ENCODE results near the gene ZNF276.
"Not testable (repeated sequence)": the region's sequence is repeated elsewhere in the genome, so short reads cannot be mapped to it uniquely, and the experiment has no call there.

The ZNF276 gene

DNA sequence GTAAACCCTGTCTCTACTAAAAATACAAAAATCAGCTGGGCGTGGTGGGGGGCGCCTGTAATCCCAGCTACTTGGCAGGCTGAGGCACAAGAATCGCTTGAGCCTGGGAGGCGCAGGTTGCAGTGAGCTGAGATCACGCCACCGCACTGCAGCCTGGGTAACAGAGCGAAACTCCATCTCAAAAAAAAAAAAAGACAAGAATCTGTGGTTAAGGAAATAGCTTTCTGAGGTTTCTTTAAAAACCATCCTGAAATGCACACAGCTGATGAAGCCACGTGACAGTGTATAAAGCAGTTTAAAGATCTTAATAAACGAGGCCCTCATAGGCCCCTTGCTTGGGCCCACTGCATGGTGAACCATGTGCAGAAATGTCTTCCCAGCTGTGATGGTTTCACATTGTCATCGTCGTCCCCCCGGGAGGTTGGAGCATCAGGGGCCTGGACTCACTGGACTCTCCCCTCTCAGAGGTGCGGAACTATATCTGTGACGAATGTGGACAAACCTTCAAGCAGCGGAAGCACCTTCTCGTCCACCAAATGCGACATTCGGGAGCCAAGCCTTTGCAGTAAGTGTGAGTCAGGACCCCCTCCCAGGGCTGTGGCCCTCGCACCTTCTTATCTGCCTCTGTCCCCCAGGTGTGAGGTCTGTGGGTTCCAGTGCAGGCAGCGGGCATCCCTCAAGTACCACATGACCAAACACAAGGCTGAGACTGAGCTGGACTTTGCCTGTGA is 16.2 kb downstream of the ZNF276 start:
- no peak for DNase-seq

DNA sequence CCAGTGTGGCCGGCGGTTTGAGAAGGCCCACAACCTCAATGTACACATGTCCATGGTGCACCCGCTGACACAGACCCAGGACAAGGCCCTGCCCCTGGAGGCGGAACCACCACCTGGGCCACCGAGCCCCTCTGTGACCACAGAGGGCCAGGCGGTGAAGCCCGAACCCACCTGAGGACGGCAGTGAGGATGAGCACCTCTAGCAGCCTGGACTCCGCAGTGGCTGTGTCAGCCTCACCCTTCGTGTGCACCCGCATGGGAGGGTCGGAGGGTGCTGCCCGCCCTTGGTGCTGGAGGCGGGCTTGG is 16.7 kb downstream of the ZNF276 start:
- DNase-seq: no peak

DNA sequence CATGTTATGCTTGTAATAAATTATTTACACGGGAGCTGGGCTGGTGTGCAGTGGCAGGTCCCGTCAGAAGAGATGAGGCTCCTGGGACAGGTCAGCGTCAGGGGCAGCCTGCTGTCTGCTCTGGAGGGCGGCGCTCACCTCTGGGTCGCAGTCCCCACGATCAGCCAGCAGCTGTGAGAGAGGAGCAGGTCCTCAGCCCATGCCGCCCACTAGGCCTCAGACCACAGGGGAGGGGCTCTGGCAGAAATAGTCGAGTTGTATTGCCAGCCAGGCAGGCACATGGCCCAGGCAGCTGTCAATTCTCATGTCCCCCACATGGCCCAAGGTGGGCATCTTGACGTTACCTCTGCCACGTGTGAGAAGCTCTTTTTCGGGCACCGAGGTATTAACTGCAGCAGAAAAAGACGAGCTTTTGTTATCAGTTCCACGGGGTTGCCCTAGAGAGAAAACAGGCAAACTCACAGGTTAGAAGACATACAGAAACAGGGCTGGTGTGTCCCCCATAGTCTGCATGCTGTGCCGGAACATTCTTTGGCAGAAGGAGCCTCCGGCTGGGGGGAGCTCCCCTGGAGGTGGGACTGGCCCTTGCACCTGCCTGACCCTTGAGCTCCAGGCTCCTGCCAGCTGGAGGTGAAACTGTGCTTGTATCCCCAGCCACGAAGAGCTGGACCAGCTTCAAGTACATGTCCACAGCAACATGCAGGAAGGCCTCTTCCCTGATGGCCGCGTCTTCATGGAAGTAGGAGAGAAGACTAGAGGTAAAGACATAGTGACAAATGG is 17.4 kb downstream of the ZNF276 start:
- DNase-seq: no peak

DNA sequence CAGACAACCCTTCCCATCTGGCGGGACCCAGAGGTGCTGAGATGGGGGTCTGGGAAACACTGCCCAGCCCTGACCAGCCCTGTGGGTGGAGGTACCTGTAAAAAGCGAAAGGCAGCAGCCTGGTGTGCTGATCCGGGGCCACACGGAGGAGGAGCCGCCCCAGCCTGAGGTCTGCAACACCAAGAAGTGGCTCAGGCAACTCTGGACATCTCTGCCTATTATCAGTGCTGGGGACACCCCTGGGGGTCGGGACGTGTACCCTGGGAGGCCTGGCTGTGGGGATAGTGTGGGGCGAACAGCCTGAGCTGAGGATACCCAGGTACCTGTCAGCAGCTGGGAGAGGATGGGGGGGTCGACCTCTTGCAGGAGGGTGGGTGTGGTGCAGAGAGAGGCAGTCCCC is 18.0 kb downstream of the ZNF276 start:
- no peak for DNase-seq

DNA sequence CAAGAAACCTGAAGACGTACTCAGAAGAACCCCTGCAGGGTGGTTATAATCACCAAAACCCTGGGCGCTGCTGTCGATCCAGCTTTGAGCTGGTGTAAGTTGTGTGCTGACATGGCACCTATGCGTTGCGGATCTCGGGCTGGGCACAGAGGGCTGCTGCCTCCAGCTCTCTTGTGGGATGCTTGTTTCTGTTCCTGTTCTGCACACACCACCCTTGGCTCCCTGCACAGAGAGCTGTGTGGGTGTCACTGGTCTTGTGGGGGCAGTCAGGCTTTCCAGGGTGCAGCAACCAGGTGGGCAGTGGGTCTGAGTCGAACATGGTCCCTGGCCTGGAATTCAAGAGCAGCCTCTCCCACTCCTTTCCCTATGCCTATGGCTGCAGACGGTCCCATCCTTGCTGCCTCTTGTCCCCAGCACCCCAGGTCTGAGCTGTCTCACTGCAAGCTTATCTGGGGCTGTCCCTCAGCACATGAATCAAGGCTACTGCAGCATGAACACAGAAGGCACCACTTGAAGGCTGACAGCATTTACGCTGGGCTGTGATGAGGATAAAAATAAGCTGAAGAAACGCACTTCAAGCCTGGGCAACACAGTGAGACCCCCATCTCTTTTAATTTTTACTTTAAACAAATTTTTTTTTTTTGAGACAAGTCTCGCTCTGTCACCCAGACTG is 20.1 kb downstream of the ZNF276 start:
- no peak for DNase-seq

DNA sequence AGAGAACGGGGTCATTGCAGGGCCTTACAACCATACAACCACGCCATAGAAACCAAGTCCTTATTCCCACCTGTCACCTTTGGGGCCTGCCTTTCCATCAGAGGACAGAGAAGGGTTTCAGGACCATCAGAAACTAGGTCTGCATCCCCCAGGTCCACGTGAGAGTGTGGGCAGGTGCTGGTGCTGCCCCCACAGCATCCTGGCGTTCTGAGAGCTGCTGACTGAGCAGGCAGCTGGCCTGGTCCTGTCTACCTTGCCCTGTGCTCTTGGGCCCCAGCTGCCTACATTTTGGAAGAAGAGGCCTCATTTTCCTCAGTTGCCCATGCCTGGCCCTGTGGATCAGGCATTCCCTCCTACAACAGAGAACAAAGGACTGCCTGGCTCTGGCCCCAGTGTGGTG is 21.6 kb downstream of the ZNF276 start:
- DNase-seq: no peak

DNA sequence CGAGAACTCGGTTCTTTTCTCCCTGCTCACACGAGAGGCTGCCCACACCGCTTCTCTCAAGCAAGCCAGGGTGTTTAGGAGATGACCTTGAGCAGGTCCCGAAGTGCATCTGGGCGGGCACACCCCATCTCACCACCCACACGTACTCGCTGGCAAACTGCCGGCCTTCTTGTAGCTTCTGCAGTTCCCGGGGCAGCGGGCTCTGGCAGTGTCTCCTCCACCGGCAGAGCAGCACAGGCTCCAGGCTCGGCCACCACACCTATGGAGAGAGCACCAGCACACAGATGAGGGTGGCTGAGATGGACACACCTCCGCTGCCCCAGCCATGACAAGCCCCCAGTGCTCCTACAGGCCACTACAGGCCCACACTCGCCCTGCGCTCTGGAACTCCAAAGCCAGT is 23.5 kb downstream of the ZNF276 start:
- no peak for DNase-seq

DNA sequence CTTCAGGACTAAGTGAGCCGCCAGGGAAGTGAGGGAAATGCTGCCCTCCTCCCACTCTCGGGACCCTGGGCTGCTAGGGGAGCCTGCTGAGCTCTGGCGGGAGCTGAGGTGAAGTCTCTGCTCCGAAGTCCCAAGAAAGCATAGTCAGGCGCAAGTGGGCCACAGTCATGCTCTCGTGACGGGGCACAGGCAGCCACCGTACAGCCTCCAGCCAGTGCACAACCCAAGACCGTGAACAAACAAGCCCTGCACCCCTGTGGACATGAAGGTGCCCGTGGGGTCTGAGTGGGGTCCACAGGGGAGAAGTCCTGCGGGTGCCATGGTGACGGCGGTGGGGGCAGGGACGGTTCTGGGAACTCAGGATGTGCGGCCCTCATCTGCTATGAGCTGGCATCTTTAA is 24.7 kb downstream of the ZNF276 start:
- no peak for DNase-seq

DNA sequence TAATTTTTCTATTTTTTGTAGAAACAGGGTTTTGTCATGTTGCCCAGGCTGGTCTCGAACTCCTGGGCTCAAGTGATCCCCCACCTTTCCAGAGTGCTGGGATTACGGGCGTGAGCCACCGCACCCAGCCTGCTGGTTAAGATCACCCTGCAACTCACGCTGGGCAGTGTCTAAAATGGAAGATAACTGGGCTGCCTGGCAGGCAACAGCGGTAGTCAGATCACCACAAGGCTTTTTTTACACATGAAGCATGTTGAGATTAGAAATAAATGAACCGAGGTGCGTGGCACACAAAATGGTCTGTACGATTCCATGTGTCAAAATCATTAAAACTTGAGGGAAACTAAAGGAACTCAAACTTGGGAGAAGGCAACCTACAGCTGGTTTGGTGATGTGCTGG is 26.7 kb downstream of the ZNF276 start:
- DNase-seq: no peak

DNA sequence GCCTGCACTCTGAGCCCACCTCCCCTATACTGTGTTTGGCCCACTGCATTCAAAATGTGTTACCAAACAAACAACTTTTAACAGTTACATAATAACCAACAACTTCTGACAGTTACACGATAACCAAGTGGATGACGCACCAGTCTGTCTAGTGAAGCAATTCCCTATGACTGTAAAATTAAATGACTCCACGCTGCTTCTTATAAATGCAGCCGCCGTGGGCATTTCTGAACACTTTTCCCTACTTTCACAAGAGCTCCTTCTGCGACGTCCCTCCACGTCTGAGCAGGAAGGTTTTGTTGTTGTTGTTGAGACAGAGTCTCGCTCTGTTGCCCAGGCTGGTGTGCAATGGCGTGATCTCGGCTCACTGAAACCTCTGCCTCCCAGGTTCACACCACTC is 27.6 kb downstream of the ZNF276 start:
- DNase-seq: no peak

DNA sequence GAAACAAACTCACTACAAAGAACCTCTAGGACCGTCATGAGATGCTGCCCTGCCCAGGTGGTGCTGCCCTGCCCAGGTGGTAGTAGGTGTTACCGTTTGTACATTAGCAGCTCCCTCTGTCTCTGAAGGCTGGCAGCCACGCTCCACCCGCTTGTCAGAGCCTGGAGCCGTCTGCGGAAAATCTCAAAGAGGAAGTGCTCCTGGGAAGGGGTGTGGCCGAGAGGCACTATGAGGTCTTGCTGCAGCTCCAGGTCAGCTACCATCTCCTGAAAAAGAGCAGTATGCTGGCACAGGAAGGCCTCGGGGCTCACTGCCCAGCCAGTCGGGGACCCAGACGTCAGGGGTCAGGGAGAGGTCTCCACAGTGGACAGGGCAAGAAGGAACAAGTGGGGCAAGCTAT is 28.3 kb downstream of the ZNF276 start:
- no peak for DNase-seq

DNA sequence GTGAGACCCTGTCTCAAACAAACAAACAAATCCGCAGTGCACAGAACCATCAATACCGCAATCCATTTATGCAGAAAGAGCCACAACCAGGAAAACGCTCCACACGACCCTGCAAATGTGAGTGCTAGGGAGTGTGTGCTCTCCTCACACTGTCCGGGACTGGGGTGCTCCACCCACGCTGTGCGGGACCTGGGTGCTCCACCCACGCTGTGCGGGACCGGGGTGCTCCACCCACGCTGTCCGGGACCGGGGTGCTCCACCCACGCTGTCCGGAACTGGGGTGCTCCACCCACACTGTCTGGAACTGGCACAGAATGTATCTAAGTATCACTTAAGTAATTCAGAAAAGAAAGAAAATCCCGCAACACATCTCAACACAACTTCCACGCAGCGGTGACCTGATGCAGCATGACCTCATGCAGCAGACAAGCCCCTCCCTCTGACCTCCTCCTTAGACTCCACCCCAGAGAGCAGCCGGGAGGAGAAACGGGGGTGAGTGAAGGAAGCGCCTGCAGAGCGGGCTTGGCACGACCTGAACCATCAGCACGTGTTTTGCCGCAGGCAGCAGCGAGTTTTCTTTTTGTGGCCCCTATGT is 38.5 kb downstream of the ZNF276 start:
- DNase-seq: no peak

DNA sequence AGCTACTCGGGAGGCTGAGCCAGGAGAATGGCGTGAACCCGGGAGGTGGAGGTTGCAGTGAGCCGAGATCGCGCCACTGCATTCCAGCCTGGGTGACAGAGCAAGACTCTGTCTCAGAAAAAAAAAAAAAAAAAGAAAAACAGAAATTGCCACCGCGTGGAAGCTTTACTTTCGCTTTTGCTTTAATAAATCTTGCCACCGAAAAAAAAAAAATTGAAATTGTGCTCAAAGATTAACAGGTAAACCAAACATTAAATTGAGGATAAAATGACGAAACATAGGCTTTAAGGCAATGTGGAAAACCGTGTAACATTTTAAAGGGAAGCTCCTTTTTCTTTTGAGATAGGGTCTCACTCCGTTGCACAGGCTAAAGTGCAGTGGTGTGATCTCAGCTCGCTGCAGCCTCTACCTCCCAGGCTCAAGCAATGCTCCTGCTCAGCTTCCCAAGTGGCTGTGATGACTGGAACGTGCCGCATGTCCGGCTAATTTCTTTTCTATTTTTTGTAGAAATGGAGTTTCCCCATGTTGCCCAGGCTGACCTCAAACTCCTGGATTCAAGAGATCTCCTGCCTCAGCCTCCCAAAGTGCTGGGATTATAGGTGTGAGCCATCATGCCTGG is 40.1 kb downstream of the ZNF276 start:
- DNase-seq: no peak

DNA sequence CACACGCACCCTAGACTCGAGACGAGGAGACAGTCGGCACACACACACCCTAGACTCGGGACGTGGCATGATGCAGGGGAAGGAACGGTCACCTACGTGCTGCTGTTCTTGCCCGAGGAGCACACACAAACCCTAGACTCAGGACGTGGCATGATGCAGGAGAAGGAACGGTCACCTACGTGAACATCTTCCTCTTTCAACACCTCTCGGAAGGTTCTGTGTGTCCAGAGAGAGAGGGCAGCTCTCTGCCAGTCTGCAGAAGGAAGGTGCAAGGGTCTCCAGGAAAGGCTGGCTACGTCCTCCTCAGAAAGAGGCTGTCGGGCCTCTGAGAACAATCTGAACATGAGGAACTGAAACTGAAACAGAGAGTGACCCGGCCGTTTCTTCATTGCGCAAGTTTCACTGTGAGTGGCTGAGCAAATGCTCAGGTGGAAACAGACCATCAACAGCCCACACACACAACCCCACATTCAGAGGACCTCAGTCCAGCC is 43.4 kb downstream of the ZNF276 start:
- no peak for DNase-seq

DNA sequence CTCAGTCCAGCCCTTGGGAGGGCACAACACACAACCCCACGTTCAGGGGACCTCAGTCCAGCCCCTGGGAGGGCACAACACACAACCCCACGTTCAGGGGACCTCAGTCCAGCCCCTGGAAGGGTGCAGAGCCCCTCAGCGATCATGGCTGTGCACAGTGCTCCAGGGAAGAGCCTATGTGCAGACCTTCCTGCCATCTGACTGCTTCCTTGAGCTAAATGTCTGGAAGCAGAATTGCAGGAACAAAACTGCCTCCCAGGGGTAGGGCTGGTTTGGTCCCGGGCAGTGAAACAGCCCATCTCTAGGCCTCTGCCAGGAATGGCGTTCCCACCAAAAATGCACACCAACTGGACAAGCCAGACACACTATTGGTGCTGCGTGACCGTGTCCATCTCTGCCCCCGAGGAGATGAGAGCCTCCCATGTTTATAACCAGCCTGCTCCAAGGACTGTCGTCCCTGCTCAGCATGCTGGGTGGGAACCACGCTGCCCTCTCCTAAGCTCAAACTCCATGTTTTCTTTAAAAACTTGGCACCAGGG is 44.0 kb downstream of the ZNF276 start:
- DNase-seq: no peak

DNA sequence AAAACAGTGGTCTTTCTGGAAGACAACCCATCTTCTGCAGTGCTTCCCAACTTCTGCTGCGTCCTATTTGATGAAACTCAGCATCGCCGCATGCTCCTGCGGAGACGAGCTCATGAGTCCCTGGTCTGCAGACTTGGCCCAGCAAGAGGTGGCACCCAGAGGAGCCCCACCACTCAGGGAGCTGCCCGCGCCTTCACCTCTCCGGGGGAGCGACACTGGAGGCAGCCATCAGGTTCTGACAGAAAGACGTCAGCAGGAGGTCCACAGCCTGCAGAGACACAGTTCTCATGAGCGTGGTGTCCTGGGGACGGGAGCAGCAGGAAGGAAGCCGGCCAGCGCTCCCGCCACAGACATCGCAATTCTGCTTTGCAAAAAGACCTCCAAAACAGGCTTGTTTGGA is 49.0 kb downstream of the ZNF276 start:
- no peak for DNase-seq

DNA sequence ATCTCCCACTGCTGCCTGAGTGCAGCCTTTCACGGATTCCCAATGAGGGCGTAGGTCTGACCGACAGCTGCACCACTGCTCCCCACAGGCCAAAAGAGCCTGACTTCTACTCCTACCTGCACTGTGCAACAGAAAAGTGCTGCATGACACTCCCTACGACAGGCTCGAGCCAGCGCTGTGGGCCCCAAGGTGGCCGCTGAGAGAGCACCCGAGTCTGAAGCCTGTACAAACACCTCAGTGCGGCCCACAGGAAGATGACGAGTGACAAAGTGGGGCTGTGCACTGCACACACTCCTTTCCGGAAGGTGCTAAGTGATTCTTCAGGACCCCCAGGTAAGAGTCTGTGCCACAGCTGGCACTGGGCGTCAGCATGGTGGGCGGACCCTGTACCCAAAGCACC is 53.9 kb downstream of the ZNF276 start:
- DNase-seq: no peak

DNA sequence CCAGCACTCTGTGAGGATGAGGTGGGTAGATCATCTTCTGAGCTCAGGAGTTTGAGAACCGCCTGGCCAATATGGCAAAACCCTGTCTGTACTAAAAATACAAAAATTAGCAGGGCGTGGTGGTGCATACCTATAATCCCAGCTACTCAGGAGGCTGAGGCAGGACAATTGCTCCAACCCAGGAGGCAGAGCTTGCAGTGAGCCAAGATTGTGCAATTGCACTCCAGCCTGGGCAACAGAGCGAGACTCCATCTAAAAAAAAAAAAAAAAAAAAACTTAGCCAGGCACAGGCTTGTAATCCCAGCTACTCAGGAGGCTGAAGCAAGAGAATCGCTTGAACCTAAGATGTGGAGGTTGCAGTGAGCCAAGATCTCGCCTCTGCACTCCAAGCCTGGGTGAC is 56.9 kb downstream of the ZNF276 start:
- DNase-seq: not testable (repeated sequence)

DNA sequence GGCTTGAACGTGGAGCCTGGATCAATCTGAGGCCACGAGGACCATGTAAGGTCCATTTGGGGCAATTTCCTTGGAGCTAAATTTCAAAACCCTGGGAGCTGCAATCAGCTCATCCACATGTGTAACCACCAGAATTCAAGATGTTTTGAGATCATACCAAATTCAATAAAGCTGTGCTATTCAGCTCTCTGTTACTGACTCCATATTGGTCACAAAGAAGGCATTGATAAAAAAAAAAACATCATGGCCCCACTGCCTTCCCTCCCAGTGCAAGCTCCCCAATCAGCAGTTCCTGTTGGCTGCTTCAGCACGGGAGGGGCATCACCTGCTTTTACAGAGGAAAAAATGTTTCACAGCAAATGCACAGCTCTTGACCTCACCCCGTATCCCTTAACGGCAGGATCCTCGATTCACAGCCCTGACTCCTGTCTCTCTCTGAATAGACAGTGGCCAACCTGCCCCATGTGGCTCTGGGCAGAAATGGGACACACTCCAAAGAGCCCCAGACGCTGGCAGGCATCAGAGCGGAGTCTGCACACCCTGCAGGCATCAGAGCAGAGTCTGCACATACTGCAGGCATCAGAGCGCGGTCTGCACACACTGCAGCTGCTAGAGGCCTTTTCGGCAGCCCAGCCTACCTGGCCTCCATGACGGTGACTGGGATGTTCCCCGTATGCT is 58.0 kb downstream of the ZNF276 start:
- no peak for DNase-seq

DNA sequence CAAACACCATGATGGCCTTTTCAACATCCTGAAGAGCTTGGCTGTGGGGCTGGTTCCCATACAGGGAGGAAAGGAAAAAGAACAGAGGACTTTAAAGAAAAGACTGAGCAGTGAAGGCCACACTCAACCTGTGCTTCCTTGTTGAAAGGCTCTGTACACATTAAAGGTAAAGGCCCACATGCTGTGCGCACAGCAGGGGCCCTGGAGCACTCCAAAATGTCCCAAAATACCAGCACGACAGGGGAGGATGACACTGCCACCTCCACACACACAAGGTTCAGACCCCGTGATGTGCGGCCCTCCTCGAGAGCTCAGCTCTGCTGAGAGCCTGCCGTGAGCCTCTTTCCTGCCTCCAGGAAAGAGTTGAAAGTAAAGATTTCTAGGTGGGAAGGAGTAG is 58.6 kb downstream of the ZNF276 start:
- no peak for DNase-seq

DNA sequence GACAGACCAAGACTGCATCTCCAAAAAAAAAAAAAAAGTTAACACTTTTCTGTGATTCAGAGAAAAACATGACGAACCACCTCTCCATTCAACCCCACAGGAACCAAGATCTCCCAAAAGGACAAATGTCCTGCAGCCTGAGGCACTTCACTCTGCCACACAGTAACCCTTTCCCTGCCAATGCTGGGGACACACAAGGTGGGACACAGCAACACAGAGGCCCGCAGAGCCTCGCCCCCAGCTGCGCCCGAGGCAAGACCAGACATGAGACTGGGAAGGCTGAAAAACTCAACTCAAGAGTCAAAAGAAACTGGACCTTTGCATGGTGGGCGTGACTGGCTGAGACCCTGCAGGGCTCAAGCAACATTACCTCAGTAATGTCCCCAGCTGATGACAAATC is 61.2 kb downstream of the ZNF276 start:
- DNase-seq: no peak

DNA sequence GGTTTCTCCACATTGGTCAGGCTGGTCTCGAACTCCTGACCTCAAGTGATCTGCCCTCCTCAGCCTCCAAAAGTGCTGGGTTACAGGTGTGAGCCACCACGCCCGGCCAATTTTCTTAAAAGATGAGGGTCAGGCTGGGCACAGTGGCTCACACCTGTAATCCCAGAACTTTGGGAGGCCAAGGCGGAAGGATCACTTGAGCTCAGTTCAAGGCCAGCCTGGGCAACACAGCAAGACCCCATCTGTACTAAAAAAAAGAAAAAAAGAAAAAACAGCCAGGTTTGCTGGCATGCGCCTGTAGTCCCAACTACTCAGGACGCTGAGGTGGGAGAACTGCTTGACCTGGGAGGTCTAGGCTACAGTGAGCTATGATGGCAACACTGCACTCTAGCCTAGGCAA is 62.6 kb downstream of the ZNF276 start:
- DNase-seq: not testable (repeated sequence)

Data from fibroblast of skin of abdomen (primary cell).